NCI-H2081 (cell line): ENCODE results near the gene IDH2.
"Not testable (repeated sequence)": the region's sequence is repeated elsewhere in the genome, so short reads cannot be mapped to it uniquely, and the experiment has no call there.

Experiments
- DNase-seq, 2 experiments: peaks; one replicate each; lab custom pipeline; 2025; lab: John Stamatoyannopoulos, UW

The IDH2 gene

DNA sequence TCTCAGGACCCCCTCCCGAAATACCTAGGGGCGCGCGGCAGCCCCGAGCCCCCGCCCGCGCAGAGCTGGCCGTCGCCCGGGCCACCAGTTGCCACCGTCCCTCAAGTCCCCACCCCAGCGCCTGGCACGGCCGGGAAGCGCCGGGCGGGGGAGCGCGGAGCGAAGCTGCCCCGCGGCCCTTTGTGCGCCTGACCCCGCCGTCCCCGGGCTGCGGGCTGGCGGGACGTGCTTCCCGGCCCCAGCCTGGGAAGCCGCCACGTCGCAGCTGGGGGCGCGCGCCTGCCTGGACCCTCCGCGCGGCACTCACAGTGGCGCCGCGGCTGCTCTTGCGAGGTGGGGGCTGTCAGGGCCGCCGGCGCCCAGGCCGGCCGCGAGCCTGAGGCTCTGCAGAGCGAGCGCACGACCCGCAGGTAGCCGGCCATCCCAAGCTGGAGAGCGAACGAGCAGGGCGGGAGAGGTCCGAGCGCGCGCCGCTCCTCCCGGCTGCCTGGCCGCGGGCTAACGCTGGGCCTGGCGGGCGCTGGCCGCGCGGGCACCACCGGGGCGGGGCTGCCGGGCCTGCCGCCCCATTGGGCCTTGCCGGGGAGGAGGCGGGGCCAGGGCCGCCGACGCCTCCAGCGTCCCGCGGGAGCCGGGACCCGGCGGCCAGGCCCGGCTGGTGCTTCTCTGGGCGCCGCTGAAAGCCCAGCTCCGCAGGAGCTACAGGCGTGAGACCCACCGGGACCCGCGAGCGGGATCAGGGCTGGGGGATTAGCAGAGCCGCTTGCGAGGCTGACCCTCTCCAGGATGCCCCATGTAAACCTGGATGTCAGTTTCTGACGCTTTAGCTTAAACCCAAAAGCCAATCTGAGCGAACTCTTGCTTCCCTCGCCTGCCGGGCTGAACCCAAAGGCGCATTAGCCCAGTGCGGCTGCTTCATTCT, at the start of gene IDH2:
IDH2 (minus strand) TSS at position 500 of the 922 bp plus-strand sequence; CDS start at position 422, 78 bp downstream.
- peak; percentile 72 to 84 for DNase-seq

DNA sequence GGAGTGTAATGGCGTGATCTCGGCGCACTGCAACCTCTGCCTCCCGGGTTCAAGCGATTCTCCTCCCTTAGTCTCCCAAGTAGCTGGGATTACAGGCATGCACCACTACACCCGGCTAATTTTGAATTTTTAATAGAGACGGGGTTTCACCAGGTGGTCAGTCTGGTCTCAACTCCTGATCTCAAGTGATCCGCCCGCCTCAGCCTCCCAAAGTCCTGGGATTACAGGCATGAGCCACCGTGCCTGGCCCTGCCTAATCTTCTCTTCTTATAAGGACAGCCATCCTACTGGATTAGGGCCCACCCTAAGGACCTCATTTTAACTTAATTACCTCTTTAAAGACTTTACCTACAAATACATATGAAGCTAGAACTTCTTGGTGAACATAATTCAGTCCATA, 48.3 kb upstream of the IDH2 start:
- not testable (repeated sequence) for DNase-seq

GRCh38 chr15:90149609-90150340, 47.5 kb upstream of the IDH2 start:
- no peak for DNase-seq

GRCh38 chr15:90146198-90146761, 44.0 kb upstream of the IDH2 start:
- not testable (repeated sequence) for DNase-seq

DNA sequence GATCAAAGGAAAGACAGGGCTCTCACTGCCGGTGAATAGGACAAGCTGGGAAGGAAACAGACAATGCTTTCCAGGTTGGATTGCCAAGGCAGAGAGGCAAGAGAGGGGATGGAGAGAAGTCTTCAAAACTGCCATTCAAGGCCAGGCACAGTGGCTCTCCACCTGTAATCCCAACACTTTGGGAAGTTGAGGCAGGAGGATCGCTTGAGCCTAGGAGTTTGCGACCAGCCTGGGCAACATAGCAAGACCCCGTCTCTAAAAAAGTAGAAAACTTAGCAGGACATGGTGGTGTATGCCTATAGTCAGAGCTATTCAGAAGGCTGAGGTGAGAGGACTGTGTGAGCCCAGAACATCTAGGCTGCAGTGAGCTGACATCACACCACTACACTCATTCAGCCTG, 43.5 kb upstream of the IDH2 start:
- DNase-seq = no peak

GRCh38 chr15:90145259-90145658, 43.0 kb upstream of the IDH2 start:
- no peak for DNase-seq

DNA sequence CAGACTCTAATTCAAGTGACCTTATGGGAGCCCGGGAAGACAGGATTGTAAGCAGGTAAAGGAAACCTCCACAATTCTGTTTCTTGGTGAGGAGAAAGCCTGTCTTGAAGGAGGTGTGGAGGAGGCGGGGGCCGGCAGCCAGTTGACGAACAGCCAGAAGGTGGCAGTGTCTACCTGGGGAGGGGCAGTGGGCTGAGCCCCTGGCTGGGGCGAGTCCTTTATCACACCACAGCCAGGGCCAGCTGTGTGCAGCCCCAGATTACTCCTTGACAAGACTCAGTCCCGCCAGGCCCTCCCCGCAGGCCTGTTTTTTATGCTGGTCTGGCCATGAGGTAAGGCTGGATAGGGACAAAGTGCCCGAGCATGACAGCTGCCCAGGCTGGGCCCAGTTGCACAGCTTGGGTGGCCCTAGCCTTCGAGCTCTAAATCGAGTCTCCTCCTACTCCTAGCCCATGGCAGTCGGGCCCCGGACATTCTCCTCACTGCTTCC, 40.9 kb upstream of the IDH2 start:
- peak; percentile 55 to 59 for DNase-seq

DNA sequence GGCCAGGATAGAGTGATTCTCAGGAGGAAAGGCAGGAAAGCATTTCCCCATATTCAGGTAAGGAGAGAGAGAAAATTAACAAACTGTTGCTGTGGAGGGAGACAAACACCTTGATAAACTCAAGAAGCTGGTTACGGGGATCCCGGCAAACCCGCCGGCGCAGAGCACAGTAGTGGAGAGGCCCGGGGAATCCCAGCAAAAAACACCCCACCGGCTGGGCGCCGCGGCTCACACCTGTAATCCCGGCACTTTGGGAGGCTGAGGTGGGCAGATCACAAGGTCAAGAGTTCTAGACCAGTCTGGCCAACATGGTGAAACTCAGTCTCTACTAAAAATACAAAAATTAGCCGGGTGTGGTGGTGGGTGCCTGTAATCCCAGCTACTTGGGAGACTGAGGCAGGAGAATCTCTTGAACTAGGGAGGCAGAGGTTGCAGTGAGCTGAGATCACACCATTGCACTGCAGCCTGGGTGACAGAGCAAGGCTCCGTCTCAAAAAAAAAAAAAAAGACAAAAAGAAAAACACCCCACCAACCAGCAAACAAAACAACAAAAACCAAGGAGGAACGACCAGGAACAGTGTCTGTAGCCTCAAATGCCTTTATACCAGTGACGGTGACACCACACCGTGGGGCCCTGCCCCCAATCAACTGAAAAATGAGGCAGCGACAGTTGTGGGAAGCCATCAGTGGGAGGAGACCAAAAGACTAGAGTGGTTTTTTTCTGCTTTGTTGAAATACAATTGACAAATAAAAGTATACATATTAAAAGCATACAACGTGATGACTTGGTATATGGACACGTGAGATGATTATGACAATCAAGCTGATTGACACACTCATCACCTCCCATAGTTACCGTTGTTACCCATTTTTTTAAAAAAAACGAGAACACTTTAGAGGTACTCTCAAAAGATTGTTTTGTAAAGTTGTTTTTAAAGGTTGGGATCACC, 40.2 kb upstream of the IDH2 start:
- no peak for DNase-seq

- no peak for DNase-seq
Observed at GRCh38 chr15:90141646-90142045, 39.4 kb upstream of the IDH2 start.

DNA sequence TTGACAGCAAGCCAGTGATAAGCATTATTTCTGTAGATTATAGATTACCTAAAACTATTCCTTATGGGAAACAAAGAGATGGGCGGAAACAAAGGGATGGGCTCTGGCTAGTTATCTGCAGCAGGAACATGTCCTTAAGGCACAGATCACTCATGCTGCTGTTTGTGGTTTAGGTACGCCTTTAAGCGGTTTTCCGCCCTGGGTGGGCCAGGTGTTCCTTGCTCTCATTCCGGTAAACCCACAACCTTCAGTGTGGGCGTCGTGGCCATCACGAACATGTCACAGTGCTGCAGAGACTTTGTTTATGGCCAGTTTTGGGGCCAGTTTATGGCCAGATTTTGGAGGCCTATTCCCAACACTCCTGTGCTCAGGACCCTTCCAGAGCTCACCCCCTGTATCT, 37.3 kb upstream of the IDH2 start:
- not testable (repeated sequence) for DNase-seq

- no peak for DNase-seq
Observed at GRCh38 chr15:90138071-90138833, 36.0 kb upstream of the IDH2 start.

DNA sequence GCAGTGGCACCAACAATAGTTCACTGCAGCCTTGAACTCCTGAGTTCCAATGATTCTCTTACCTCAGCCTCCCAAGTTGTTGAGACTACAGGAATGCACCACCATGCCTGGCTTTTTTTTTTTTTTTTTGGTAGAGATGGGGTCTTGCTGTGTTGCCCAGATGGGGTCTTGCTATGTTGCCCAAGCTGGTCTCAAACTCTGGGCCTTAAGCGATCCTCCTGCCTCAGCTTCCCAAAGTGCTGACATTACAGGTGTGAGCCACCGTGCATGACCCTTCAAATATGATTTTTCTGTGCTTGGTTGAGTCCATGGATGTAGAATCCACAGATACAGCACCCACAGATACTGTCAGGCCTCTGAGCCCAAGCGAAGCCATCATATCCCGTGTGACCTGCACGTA, 30.2 kb upstream of the IDH2 start:
- no peak for DNase-seq

DNA sequence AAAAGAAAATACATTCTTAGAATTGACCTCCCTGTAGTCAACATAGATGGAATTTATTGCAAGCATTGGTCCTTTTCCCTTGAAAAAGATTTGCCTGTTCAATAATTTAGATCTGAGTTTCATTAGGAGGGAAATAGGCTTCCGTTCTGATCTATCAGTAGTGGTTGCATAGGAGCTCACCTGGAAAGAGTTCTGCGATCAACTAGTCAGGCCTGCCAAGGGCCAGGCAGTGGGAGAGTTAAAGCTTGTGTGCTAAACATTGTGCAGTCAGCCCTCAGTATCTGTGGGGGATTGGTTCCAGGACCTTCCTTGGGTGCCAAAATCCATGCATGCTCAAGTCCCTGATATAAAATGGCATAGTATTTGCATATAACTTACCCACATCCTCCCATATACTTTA, 29.6 kb upstream of the IDH2 start:
- DNase-seq = no peak

DNA sequence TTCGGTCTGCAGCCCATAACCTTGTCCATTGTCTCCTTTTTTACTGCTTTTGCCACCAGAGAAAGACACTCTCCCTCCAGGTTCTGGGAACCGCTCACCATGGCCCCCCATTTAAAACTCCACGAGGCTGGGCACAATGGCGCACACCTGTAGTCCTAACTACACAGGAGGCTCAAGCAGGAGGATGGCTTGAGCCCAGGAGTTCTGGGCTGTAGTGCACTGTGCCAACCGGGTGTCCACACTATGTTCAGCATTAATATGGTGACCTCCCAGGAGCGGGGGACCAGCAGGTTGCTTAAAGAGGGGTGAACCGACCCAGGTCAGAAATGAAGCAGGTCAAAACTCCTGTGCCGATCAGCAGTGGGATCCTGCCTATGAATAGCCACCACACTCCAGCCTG, 28.0 kb upstream of the IDH2 start:
- no peak for DNase-seq

GRCh38 chr15:90126596-90127435, 24.5 kb upstream of the IDH2 start:
- no peak for DNase-seq

DNA sequence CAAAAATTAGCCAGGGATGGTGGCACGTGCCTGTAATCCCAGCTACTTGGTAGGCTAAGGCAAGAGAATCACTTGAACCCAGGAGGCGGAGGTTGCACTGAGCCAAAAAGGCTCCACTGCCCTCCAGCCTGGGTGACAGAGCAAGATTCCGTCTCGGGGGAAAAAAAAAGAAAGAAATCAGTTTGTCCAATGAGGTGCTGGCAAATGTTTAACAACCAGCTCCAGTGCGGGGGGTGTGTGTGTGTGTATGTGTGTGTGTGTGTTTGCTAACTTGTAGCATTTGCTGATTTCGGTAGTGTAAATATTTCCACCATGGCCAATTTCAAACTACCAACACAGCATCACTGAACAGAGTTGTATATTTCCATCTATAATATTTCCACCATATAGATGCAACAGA, 23.8 kb upstream of the IDH2 start:
- no peak for DNase-seq

DNA sequence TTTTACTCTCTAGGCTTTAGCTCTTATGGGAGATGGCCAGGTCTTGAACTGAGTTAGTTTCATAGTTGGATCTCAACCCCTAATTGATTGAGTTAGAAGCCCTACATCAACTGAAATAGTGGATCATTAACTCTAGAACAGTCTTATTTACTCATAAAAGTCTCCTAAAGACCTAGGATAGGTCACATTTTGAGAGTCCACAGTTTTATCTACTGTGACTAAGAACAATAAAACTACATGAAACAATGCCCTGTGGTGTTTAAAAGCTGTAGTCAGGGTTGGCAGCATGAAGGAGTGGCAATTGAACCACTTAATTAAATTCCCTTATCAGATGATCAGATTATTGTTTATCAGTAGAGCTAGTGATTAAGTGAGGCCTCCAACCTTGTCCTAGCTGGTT, 22.2 kb upstream of the IDH2 start:
- DNase-seq = no peak

- no peak for DNase-seq
Observed at GRCh38 chr15:90121086-90121485, 18.8 kb upstream of the IDH2 start.

- DNase-seq = no peak
Observed at GRCh38 chr15:90119367-90119766, 17.1 kb upstream of the IDH2 start.

GRCh38 chr15:90115783-90116182, 13.5 kb upstream of the IDH2 start:
- no peak for DNase-seq
